ENCODE data around the gene B4GALT3. TPM values are rescaled to one million over a fixed set of nuclear protein-coding genes. Genes with fewer than 3 reads are reported as not detected.

B4GALT3 gene
- total and polyA plus RNA-seq, 2 donors (not counting 3 experiments of a cell fraction or from before 2014, with no cell fraction given): 39.5 to 60.4 TPM

GRCh38 chr1:161223805-161224694 lies 46.7 kb upstream of the B4GALT3 start:
- POLR2A ChIA-PET: no interaction called here
- Histone ChIP-seq H3K36me3 (ENCODE audit: control insufficient read depth in 2 of 2, extremely low read depth in 1 of 2, insufficient read depth in 2 of 2, low read length in 2 of 2) (peaks cover 5 to 6% of the 10 kb centered on the region in 2 experiments), H3K79me2 (ENCODE audit: control insufficient read depth, insufficient read depth, low read length) (no peaks in the 10 kb centered on the region), H3K9ac (replicated peaks; ENCODE audit: extremely low read depth, insufficient read depth, low read length) (no peak overlapping the region), H4K20me1 (replicated peaks; ENCODE audit: control insufficient read depth, extremely low read depth, insufficient read depth, low read length) (no peaks in the 10 kb centered on the region), H3K4me1 (ENCODE audit: control insufficient read depth, extremely low read depth, insufficient read depth, low read length) (peaks cover 18% of the 10 kb centered on the region), H3K4me3 (replicated peaks in 1 of 3; ENCODE audit: insufficient read depth in 1 of 3, low read depth in 1 of 3, low read length in 3 of 3) (no peak overlapping the region), H3K27ac (ENCODE audit: insufficient read depth, low read depth, low read length) (no peak overlapping the region), H3K4me2 (ENCODE audit: insufficient read depth, low read length) (no peak overlapping the region), H3K9me1 (replicated peaks; ENCODE audit: control insufficient read depth, extremely low read depth, insufficient read depth, low read length) (no peaks in the 10 kb centered on the region), H2AFZ (ENCODE audit: low read depth, low read length) (no peak overlapping the region), H3K27me3 (ENCODE audit: control insufficient read depth in 2 of 2, insufficient read depth in 2 of 2, low read length in 2 of 2) (no peaks in the 10 kb centered on the region), H3K9me3 (replicated peaks; ENCODE audit: control insufficient read depth, insufficient read depth, low read length) (no peaks in the 10 kb centered on the region)
- intact Hi-C loops (cut with micrococcal nuclease): loop anchor here (2.0 kb wide), 1 partner anchor 39 kb away; no protein-coding TSS in a partner anchor
- FAIRE-seq (no peak), DNase-seq (ENCODE audit: low read depth, low spot score) (no peak)
- CTCF ChIA-PET: interaction anchor here (1.7 to 5.4 kb wide), 4 partner anchors 14 to 32 kb away, joined by 3 to 55 read pairs (median 28); partner anchors contain the start of genes ADAMTS4 and NDUFS2
- dilution Hi-C loops (cut with MboI; ENCODE audit: extremely low pct_ligation_motif_present, low sequenced_read_pairs): no loop called here
- TF ChIP-seq FOS (IDR thresholded peaks at IDR 0.05; ENCODE audit: borderline replicate concordance, insufficient read depth, low read length) (no peak), POLR2AphosphoS5 (IDR thresholded peaks at IDR 0.05; ENCODE audit: insufficient read depth, low read depth, low read length) (no peak), POLR2A (IDR thresholded peaks at IDR 0.05; ENCODE audit: low read depth, low read length) (no peak), GATA2 (IDR thresholded peaks at IDR 0.05; ENCODE audit: insufficient read depth, insufficient read length, low read depth, low read length) (no peak), JUN (IDR thresholded peaks at IDR 0.05; ENCODE audit: borderline replicate concordance, insufficient read depth, insufficient read length, low read depth) (no peak), CTCF (IDR thresholded peaks at IDR 0.05; ENCODE audit: extremely low read depth in 1 of 2, insufficient read depth in 1 of 2, low read depth in 1 of 2, low read length in 2 of 2) (no peak), EZH2 (IDR thresholded peaks at IDR 0.05; ENCODE audit: borderline replicate concordance, low read depth, low read length, severe bottlenecking) (no peak), MYC (IDR thresholded peaks at IDR 0.05; ENCODE audit: low read depth, low read length) (no peak)
- TF ChIP-seq, protein P1, sequence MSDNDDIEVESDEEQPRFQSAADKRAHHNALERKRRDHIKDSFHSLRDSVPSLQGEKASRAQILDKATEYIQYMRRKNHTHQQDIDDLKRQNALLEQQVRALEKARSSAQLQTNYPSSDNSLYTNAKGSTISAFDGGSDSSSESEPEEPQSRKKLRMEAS (IDR thresholded peaks at IDR 0.05; ENCODE audit: insufficient read depth, insufficient read length): no peak
- BruUV-seq (replicated peaks): no TSS peak
